Measurements from ENCODE around the gene GBA2.
A peak's percentile ranks its signal among the peaks of the same experiment; 100 is the strongest.

GBA2 gene

GRCh38 chr9:35778496-35778895 is 29.5 kb upstream of the GBA2 start:
- H3K4me1 Mint-ChIP-seq = no peaks in the 10 kb centered on the region
- H3K27ac Mint-ChIP-seq = no peak overlapping the region
- DNase-seq = no peak
- no peak overlapping the region for H3K4me3 Mint-ChIP-seq
- peaks cover 12% of the 10 kb centered on the region for H3K36me3 Mint-ChIP-seq
- no peaks in the 10 kb centered on the region for H3K9me3 Mint-ChIP-seq
- H3K27me3 Mint-ChIP-seq = no peaks in the 10 kb centered on the region
- CTCF ChIA-PET = interaction anchor here (0.8 to 1.9 kb wide), 4 partner anchors 12 to 166 kb away, joined by 3 to 9 read pairs (median 3); no protein-coding TSS in a partner anchor

- no peak for DNase-seq
- H3K27ac Mint-ChIP-seq = peak overlapping the region; percentile 28
- no peak overlapping the region for H3K4me3 Mint-ChIP-seq
- H3K9me3 Mint-ChIP-seq = no peaks in the 10 kb centered on the region
- H3K27me3 Mint-ChIP-seq = no peaks in the 10 kb centered on the region
- CTCF ChIA-PET = interaction anchor here (0.8 to 1.8 kb wide), 3 partner anchors 9 to 106 kb away, joined by 3 to 8 read pairs (median 3); no protein-coding TSS in a partner anchor
- H3K4me1 Mint-ChIP-seq = no peaks in the 10 kb centered on the region
- peaks cover 8% of the 10 kb centered on the region for H3K36me3 Mint-ChIP-seq
These were observed 27.0 kb upstream of the GBA2 start for GRCh38 chr9:35776018-35776417.

DNA sequence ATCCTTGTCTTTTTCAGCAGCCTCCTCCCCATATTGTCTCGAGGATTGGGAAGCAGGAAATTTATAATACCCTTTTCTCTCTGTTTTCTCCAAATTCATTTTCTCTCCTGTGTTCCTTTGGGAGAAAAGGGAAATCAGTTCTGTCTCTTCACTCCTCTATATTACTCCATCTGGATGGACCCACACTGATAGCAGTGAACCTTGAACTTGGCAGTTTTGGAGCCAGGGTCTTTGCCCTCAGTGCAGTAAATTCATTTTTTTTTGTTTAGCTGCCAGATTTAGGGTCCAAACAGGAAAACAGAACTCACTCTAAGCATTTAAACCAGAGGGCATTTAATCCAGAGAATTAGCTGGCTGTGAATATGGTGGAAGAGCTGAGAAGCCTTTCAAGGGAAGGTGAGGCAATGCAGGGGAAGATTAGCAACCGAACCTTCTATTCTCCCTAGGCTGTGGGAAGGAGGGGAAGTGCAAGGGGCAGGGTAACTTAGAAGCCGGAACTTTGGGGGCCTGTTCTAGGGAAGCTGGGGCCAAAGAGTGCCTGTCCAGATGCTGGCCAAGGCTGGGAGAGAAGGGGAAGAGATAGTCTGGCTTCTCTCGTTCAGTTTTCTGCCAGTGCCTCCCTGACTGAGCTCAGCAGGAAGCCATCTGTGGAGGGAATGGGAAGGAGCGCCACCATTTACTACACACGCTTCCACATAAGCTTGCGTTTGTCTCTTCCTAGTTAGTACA is 26.0 kb upstream of the GBA2 start:
- CTCF ChIA-PET = interaction anchor here (0.8 to 1.8 kb wide), 3 partner anchors 10 to 107 kb away, joined by 3 to 8 read pairs (median 3); no protein-coding TSS in a partner anchor
- H3K4me3 Mint-ChIP-seq = no peak overlapping the region
- no peak overlapping the region for H3K27ac Mint-ChIP-seq

GRCh38 chr9:35771943-35772342 is 22.9 kb upstream of the GBA2 start:
- H3K9me3 Mint-ChIP-seq = no peaks in the 10 kb centered on the region
- no peak overlapping the region for H3K27ac Mint-ChIP-seq
- no peak overlapping the region for H3K4me3 Mint-ChIP-seq
- no peak for DNase-seq
- CTCF ChIA-PET = interaction anchor here (0.8 to 2.2 kb wide), 2 partner anchors 17 to 23 kb away, joined by 5 to 9 read pairs; no protein-coding TSS in a partner anchor
- H3K27me3 Mint-ChIP-seq = no peaks in the 10 kb centered on the region
- no peaks in the 10 kb centered on the region for H3K36me3 Mint-ChIP-seq
- no peaks in the 10 kb centered on the region for H3K4me1 Mint-ChIP-seq

More for the DNA sequence above, 26.0 kb upstream of the GBA2 start:
- Mint-ChIP-seq H3K4me1 (no peaks in the 10 kb centered on the region), H3K27me3 (no peaks in the 10 kb centered on the region), H3K36me3 (peaks cover 3% of the 10 kb centered on the region), H3K9me3 (no peaks in the 10 kb centered on the region)
- DNase-seq = no peak

DNA sequence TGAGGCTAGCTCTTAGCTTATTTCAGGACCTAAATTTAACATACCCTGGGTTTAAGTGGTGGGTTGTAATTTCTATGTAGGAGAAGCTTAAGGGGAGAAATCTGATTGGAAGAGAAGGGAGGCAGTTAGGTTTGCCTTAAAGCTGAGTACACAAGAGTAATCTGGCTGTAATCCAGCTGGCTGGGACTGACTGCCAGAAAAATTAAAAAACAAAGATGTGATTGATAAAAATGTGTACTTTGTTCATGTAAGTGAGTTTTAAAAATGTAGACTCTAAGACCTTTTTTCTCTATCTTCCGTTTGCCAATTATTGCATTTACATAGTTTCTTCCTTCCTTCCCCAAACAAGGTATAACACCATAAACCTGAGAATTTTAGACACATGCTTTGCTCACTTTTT is 22.5 kb upstream of the GBA2 start:
- Mint-ChIP-seq H3K9me3 (no peaks in the 10 kb centered on the region), H3K36me3 (no peaks in the 10 kb centered on the region), H3K4me3 (no peak overlapping the region), H3K27me3 (no peaks in the 10 kb centered on the region), H3K27ac (no peak overlapping the region), H3K4me1 (no peaks in the 10 kb centered on the region)
- DNase-seq = no peak
- CTCF ChIA-PET = interaction anchor here (1.1 to 2.2 kb wide), 2 partner anchors 17 to 19 kb away, joined by 4 to 9 read pairs; no protein-coding TSS in a partner anchor

- CTCF ChIA-PET = interaction anchor here (0.7 to 2.2 kb wide), 4 partner anchors 17 to 113 kb away, joined by 3 to 9 read pairs (median 4); partner anchors contain the start of genes CCDC107 and RMRP
These were observed 22.0 kb upstream of the GBA2 start for GRCh38 chr9:35771075-35771433.

GRCh38 chr9:35769763-35770162 is 20.7 kb upstream of the GBA2 start:
- no peak overlapping the region for H3K27ac Mint-ChIP-seq
- H3K9me3 Mint-ChIP-seq = no peaks in the 10 kb centered on the region
- no peak overlapping the region for H3K4me3 Mint-ChIP-seq
- H3K27me3 Mint-ChIP-seq = no peaks in the 10 kb centered on the region
- CTCF ChIA-PET = interaction anchor here (0.5 kb wide), 1 partner anchor 19 kb away, joined by 3 read pairs; no protein-coding TSS in a partner anchor
- H3K4me1 Mint-ChIP-seq = no peaks in the 10 kb centered on the region
- H3K36me3 Mint-ChIP-seq = no peaks in the 10 kb centered on the region
- DNase-seq = no peak

More at GRCh38 chr9:35771075-35771433, 22.0 kb upstream of the GBA2 start:
- no peak overlapping the region for H3K4me3 Mint-ChIP-seq
- H3K27ac Mint-ChIP-seq = no peak overlapping the region
- H3K36me3 Mint-ChIP-seq = no peaks in the 10 kb centered on the region
- no peaks in the 10 kb centered on the region for H3K4me1 Mint-ChIP-seq
- DNase-seq = no peak
- H3K9me3 Mint-ChIP-seq = no peaks in the 10 kb centered on the region
- H3K27me3 Mint-ChIP-seq = no peaks in the 10 kb centered on the region

DNA sequence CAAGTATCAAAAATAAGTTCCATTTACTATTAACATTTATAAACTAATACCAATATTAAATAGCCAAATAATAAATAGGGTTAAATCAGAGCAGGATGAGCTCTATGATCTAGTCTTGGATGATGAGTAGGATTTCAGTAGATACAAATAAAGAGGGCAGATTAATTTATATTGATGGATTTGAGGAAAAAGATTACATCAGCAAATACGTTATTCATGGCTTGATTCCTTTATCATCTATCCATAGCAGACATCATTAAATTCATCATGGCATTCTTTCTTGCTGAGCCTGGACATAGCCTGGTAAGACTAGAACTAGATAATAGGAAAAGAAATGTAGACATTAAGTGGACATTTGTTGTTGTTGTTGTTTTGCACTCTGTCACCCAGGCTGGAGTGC is 18.4 kb upstream of the GBA2 start:
- no peak overlapping the region for H3K27ac Mint-ChIP-seq
- H3K9me3 Mint-ChIP-seq = no peaks in the 10 kb centered on the region
- no peaks in the 10 kb centered on the region for H3K27me3 Mint-ChIP-seq
- DNase-seq = no peak
- H3K4me3 Mint-ChIP-seq = no peak overlapping the region
- no peaks in the 10 kb centered on the region for H3K4me1 Mint-ChIP-seq
- H3K36me3 Mint-ChIP-seq = peaks cover 3% of the 10 kb centered on the region
- CTCF ChIA-PET = interaction anchor here (0.6 to 1.1 kb wide), 2 partner anchors 10 to 55 kb away, joined by 3 to 4 read pairs; no protein-coding TSS in a partner anchor

GRCh38 chr9:35766997-35767396 is 18.0 kb upstream of the GBA2 start:
- Mint-ChIP-seq H3K27ac (no peak overlapping the region), H3K4me3 (no peak overlapping the region), H3K4me1 (no peaks in the 10 kb centered on the region), H3K9me3 (no peaks in the 10 kb centered on the region), H3K36me3 (peaks cover 3% of the 10 kb centered on the region), H3K27me3 (no peaks in the 10 kb centered on the region)
- CTCF ChIA-PET = interaction anchor here (0.7 to 1.1 kb wide), 2 partner anchors 10 to 55 kb away, joined by 3 to 4 read pairs; no protein-coding TSS in a partner anchor
- no peak for DNase-seq

DNA sequence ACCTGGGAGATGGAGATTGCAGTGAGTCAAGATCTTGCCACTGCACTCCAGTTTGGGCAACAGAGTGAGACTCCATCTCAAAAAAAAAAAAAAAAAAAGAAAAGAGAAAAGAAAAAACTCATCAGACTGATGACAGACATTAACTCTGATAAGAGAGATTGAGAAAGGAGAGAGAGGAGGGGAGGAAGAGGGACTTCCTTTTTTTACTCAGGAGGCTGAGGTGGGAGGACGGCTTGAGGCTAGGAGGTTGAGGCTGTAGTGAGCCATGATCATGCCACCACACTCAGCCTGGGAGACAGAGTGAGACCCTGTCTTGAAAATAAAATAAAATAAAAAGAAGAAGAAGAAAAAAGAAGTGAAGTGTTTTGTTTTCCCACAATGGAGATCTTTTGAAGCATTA is 14.8 kb upstream of the GBA2 start:
- DNase-seq = no peak
- peaks cover 19% of the 10 kb centered on the region for H3K4me1 Mint-ChIP-seq
- no peaks in the 10 kb centered on the region for H3K9me3 Mint-ChIP-seq
- CTCF ChIA-PET = no interaction called here
- H3K36me3 Mint-ChIP-seq = peaks cover 13% of the 10 kb centered on the region
- H3K4me3 Mint-ChIP-seq = no peak overlapping the region
- H3K27me3 Mint-ChIP-seq = no peaks in the 10 kb centered on the region
- H3K27ac Mint-ChIP-seq = no peak overlapping the region

GRCh38 chr9:35763181-35763580 is 14.2 kb upstream of the GBA2 start:
- Mint-ChIP-seq H3K27ac (no peak overlapping the region), H3K4me3 (no peak overlapping the region), H3K4me1 (peaks cover 25% of the 10 kb centered on the region)

GRCh38 chr9:35760651-35761050 is 11.6 kb upstream of the GBA2 start:
- Mint-ChIP-seq H3K9me3 (no peaks in the 10 kb centered on the region), H3K27me3 (peaks cover 3% of the 10 kb centered on the region), H3K4me1 (peaks cover 44% of the 10 kb centered on the region), H3K27ac (no peak overlapping the region), H3K36me3 (peaks cover 15% of the 10 kb centered on the region), H3K4me3 (no peak overlapping the region)
- no peak for DNase-seq
- CTCF ChIA-PET = interaction anchor here (0.8 to 1.4 kb wide), 3 partner anchors 12 to 115 kb away, joined by 3 to 5 read pairs (median 4); partner anchors contain the start of genes GBA2 and RGP1

More at GRCh38 chr9:35763181-35763580, 14.2 kb upstream of the GBA2 start:
- CTCF ChIA-PET = no interaction called here
- no peak for DNase-seq
- no peaks in the 10 kb centered on the region for H3K27me3 Mint-ChIP-seq
- no peaks in the 10 kb centered on the region for H3K9me3 Mint-ChIP-seq
- peaks cover 13% of the 10 kb centered on the region for H3K36me3 Mint-ChIP-seq

GRCh38 chr9:35759795-35760194 is 10.8 kb upstream of the GBA2 start:
- H3K36me3 Mint-ChIP-seq = peaks cover 15% of the 10 kb centered on the region
- H3K27me3 Mint-ChIP-seq = peaks cover 3% of the 10 kb centered on the region
- H3K27ac Mint-ChIP-seq = no peak overlapping the region
- H3K9me3 Mint-ChIP-seq = no peaks in the 10 kb centered on the region
- no peak for DNase-seq
- CTCF ChIA-PET = interaction anchor here (0.8 to 1.2 kb wide), 2 partner anchors 16 to 115 kb away, joined by 3 to 4 read pairs; no protein-coding TSS in a partner anchor
- H3K4me3 Mint-ChIP-seq = no peak overlapping the region
- H3K4me1 Mint-ChIP-seq = peaks cover 45% of the 10 kb centered on the region

DNA sequence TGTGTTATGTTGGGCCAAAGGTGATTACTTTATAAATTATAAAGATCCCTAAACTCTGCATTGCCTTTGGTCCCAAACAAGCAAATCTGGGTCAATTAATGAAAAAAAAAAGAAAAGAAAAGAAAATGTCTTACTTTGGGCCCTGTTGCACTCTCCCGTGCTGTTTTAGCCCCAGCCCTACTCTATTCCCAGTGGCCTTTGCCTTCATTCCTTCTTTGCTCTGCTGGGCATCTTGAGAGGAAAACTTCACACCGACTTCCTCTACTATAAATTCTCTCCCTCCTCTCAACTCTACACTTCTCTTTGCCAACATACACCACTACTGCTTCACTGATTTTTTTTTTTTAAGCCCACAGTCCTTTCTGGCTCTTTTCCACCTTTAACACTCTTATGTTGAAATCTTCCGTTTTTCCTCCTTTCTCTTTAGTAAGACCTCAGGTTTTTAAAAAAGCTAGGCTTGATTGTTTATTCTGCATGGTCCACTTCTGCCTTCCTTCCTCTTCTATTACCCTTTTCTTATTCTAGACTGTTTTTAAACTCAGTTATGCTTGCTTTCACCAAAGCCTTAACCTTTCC is 9.5 kb upstream of the GBA2 start:
- Mint-ChIP-seq H3K4me1 (peaks cover 45% of the 10 kb centered on the region), H3K4me3 (peak overlapping the region; percentile 69), H3K36me3 (peaks cover 16% of the 10 kb centered on the region), H3K27me3 (peaks cover 3% of the 10 kb centered on the region), H3K9me3 (no peaks in the 10 kb centered on the region), H3K27ac (no peak overlapping the region)
- DNase-seq = no peak
- CTCF ChIA-PET = no interaction called here
